Osteoblast (primary cell): ENCODE results near the gene FBXW4. TPM values are rescaled to one million over a fixed set of nuclear protein-coding genes. Genes with fewer than 3 reads are reported as not detected.

Experiments
- DNase-seq: peaks from one replicate; pipeline ENCODE4 v3.0.0; 2011; ENCODE audit warnings: low spot score, mixed read lengths; ENCODE audit not compliant: insufficient read length; ENCODE audit errors: missing footprints
- H2AFZ ChIP-seq: 2 replicates; pipeline ENCODE4 v1.6.0; 2011; ENCODE audit warnings: mild to moderate bottlenecking, low read length
- H3K27ac ChIP-seq: 2 replicates; pipeline ENCODE4 v1.5.1; 2011; ENCODE audit warnings: mild to moderate bottlenecking, low read depth, low read length, moderate library complexity
- H3K27me3 ChIP-seq: 2 replicates; pipeline ENCODE4 v1.6.0; 2012; ENCODE audit warnings: mild to moderate bottlenecking, control low read depth, inconsistent platforms, low read length, moderate library complexity; ENCODE audit not compliant: insufficient read depth
- H3K36me3 ChIP-seq: 2 replicates; pipeline ENCODE4 v1.5.1; 2011; ENCODE audit warnings: mild to moderate bottlenecking, low read length, control low read depth, moderate library complexity; ENCODE audit not compliant: insufficient read depth
- H3K4me1 ChIP-seq: 2 replicates; pipeline ENCODE4 v1.5.1; 2011; ENCODE audit warnings: mild to moderate bottlenecking, low read length, control low read depth, moderate library complexity; ENCODE audit not compliant: insufficient read depth
- H3K4me2 ChIP-seq: 2 replicates; pipeline ENCODE4 v1.6.0; 2011; ENCODE audit warnings: mild to moderate bottlenecking, low read length; ENCODE audit not compliant: insufficient read depth
- H3K4me3 ChIP-seq: fragments of 200-600 bp; sonication (generic); 3 replicates; pipeline ENCODE4 v1.5.1; 2012; ENCODE audit warnings: mild to moderate bottlenecking, low read length, inconsistent platforms; ENCODE audit not compliant: insufficient read depth
- H3K79me2 ChIP-seq: 2 replicates; pipeline ENCODE4 v1.6.0; 2012; ENCODE audit warnings: mild to moderate bottlenecking, low read length, control low read depth, inconsistent platforms; ENCODE audit not compliant: insufficient read depth
- H3K9me3 ChIP-seq: 2 replicates; pipeline ENCODE4 v1.5.1; 2011; ENCODE audit warnings: low read depth, low read length, control low read depth
- H4K20me1 ChIP-seq: 2 replicates; pipeline ENCODE4 v1.6.0; 2012; ENCODE audit warnings: mild to moderate bottlenecking, low read length, control low read depth; ENCODE audit not compliant: insufficient read depth
- total RNA-seq: library from RNA; depleted of rRNA; stranded (reverse); fragments of >200 nt; gene quantifications from 2 replicates; pipeline ENCODE4 v1.2.3, GENCODE V29; 2012
- TF ChIP-seq, protein P1 (sequence below): IDR thresholded peaks from 2 replicates; pipeline ENCODE4 v1.5.1; 2011; ENCODE audit warnings: mild to moderate bottlenecking, low read depth, low read length, moderate library complexity; ENCODE audit errors: extremely low read depth

FBXW4 gene
- total RNA-seq, 1 donor = 40.2 TPM

DNA sequence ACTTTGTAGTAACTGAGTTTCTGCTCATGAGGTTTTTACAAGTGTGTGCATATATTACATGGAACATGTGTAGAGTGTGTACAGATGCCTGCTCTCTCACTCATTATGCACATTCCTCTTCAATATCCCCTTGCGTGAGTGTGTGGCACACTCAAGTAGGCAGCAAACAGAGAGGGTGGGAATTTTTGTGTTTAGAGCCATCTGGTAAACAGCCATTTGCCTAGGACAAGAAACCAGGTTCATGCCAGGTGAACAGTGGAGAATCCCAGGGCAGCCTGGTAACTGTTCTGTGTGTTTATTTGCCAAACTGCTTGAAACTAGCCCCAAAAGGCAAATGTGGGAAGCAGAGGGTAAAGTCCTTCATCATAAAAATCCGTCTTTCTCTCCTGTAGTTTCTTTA is 19.9 kb downstream of the FBXW4 start:
- peaks cover 11% of the 10 kb centered on the region for H3K79me2 ChIP-seq

GRCh38 chr10:101672536-101672935 is 22.4 kb downstream of the FBXW4 start:
- H3K27ac ChIP-seq = no peak overlapping the region
- no peaks in the 10 kb centered on the region for H3K27me3 ChIP-seq
- TF ChIP-seq, protein P1, sequence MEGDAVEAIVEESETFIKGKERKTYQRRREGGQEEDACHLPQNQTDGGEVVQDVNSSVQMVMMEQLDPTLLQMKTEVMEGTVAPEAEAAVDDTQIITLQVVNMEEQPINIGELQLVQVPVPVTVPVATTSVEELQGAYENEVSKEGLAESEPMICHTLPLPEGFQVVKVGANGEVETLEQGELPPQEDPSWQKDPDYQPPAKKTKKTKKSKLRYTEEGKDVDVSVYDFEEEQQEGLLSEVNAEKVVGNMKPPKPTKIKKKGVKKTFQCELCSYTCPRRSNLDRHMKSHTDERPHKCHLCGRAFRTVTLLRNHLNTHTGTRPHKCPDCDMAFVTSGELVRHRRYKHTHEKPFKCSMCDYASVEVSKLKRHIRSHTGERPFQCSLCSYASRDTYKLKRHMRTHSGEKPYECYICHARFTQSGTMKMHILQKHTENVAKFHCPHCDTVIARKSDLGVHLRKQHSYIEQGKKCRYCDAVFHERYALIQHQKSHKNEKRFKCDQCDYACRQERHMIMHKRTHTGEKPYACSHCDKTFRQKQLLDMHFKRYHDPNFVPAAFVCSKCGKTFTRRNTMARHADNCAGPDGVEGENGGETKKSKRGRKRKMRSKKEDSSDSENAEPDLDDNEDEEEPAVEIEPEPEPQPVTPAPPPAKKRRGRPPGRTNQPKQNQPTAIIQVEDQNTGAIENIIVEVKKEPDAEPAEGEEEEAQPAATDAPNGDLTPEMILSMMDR = no peak
- H3K4me3 ChIP-seq = no peak overlapping the region
- no peaks in the 10 kb centered on the region for H3K4me1 ChIP-seq
- H4K20me1 ChIP-seq = peaks cover 7% of the 10 kb centered on the region
- no peak overlapping the region for H3K4me2 ChIP-seq
- H3K79me2 ChIP-seq = peaks cover 4% of the 10 kb centered on the region
- DNase-seq = no peak
- H2AFZ ChIP-seq = no peak overlapping the region
- peaks cover 48% of the 10 kb centered on the region for H3K36me3 ChIP-seq
- no peaks in the 10 kb centered on the region for H3K9me3 ChIP-seq

More for the DNA sequence above, 19.9 kb downstream of the FBXW4 start:
- H3K27me3 ChIP-seq = no peaks in the 10 kb centered on the region
- H3K36me3 ChIP-seq = peaks cover 26% of the 10 kb centered on the region
- H4K20me1 ChIP-seq = peaks cover 3% of the 10 kb centered on the region
- H3K4me3 ChIP-seq = no peak overlapping the region
- no peaks in the 10 kb centered on the region for H3K4me1 ChIP-seq
- no peak for DNase-seq
- no peak overlapping the region for H3K4me2 ChIP-seq
- H2AFZ ChIP-seq = no peak overlapping the region
- H3K9me3 ChIP-seq = no peaks in the 10 kb centered on the region
- TF ChIP-seq, protein P1 = no peak
- no peak overlapping the region for H3K27ac ChIP-seq

DNA sequence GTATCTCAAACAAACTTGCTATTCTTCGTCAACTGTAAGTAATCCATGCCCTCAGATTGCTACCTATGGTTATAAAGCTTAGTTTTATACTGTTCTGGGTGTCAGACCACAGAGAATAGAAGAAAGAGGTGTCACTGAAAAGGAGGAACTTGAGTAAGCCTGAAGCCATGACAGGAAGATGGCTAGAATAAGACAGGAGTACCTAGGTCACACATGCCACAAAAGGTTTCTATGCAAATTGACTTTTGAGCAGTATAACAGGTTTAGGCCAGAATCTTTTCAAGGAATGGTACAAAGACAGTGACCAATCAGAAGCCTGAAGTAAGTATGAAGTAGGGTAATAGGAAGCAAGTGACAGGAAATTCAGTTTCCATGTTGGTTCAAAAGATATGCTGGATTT is 23.5 kb downstream of the FBXW4 start:
- Histone ChIP-seq H3K36me3 (peaks cover 48% of the 10 kb centered on the region), H2AFZ (no peak overlapping the region), H3K27me3 (no peaks in the 10 kb centered on the region), H3K9me3 (no peaks in the 10 kb centered on the region), H4K20me1 (peaks cover 4% of the 10 kb centered on the region), H3K4me2 (no peak overlapping the region), H3K4me1 (no peaks in the 10 kb centered on the region), H3K27ac (no peak overlapping the region), H3K4me3 (no peak overlapping the region), H3K79me2 (no peaks in the 10 kb centered on the region)
- TF ChIP-seq, protein P1 = no peak
- DNase-seq = no peak

GRCh38 chr10:101670635-101671034 is 24.3 kb downstream of the FBXW4 start:
- Histone ChIP-seq H3K4me3 (no peak overlapping the region), H3K79me2 (no peaks in the 10 kb centered on the region), H3K27ac (no peak overlapping the region), H4K20me1 (peaks cover 4% of the 10 kb centered on the region), H3K9me3 (no peaks in the 10 kb centered on the region), H3K4me1 (no peaks in the 10 kb centered on the region), H2AFZ (no peak overlapping the region), H3K4me2 (no peak overlapping the region), H3K27me3 (no peaks in the 10 kb centered on the region), H3K36me3 (peaks cover 51% of the 10 kb centered on the region)
- no peak for DNase-seq
- TF ChIP-seq, protein P1 = no peak
